HepG2 (cell line): ENCODE results near the gene CRAMP1. TPM values are rescaled to one million over a fixed set of nuclear protein-coding genes. Genes with fewer than 3 reads are reported as not detected.

Experiments used
- ARID4A ChIP-seq: sonication (generic); formaldehyde crosslinking; IDR thresholded peaks from 2 replicates; pipeline ENCODE4 v1.5.0; 2020; ENCODE audit warnings: mild to moderate bottlenecking, missing genetic modification reagents, borderline replicate concordance
- BCL6 ChIP-seq: IDR thresholded peaks from 2 replicates; pipeline ENCODE4 v1.6.1; 2016; ENCODE audit warnings: missing genetic modification reagents, missing compliant biosample characterization
- CREB1 ChIP-seq, 2 experiments: fragments of 450-650 bp in 1 of 2; IDR thresholded peaks; 2 replicates each; pipeline ENCODE4 v1.6.1; 2016 to 2017; ENCODE audit warnings: control low read depth in 1 of 2, mild to moderate bottlenecking in 1 of 2, missing compliant biosample characterization in 1 of 2, missing genetic modification characterization in 1 of 2
- HIVEP1 ChIP-seq: sonication (generic); formaldehyde crosslinking; IDR thresholded peaks from 2 replicates; pipeline ENCODE4 v1.4.0; 2020; ENCODE audit warnings: mild to moderate bottlenecking, missing genetic modification reagents
- LRRFIP1 ChIP-seq: sonication (generic); formaldehyde crosslinking; conservative IDR thresholded peaks from 2 replicates; pipeline ENCODE4 v1.4.0; 2020; ENCODE audit warnings: missing genetic modification reagents
- NRL ChIP-seq: sonication (generic); formaldehyde crosslinking; IDR thresholded peaks from 2 replicates; pipeline ENCODE4 v1.5.0; 2020; ENCODE audit warnings: missing genetic modification reagents, mild to moderate bottlenecking, moderate library complexity, borderline replicate concordance
- PAXIP1 ChIP-seq: sonication (generic); formaldehyde crosslinking; conservative IDR thresholded peaks from 2 replicates; pipeline ENCODE4 v1.4.0; 2020; ENCODE audit warnings: mild to moderate bottlenecking, missing genetic modification reagents, moderate library complexity
- POLR2A ChIP-seq, 2 experiments: IDR thresholded peaks; 2 replicates each; pipeline ENCODE4 v1.6.1; 2011; ENCODE audit warnings: low read depth in 2 of 2, low read length in 2 of 2, mild to moderate bottlenecking in 1 of 2, moderate library complexity in 1 of 2; ENCODE audit not compliant: insufficient read depth in 1 of 2
- RELA ChIP-seq: sonication (generic); formaldehyde crosslinking; IDR thresholded peaks from 2 replicates; pipeline ENCODE4 v1.4.0; 2020; ENCODE audit warnings: missing genetic modification reagents
- TCF7L2 ChIP-seq: IDR thresholded peaks from 2 replicates; pipeline ENCODE4 v1.6.1; 2011; ENCODE audit warnings: mild to moderate bottlenecking, low read depth, low read length, moderate library complexity
- THRA ChIP-seq: sonication (generic); formaldehyde crosslinking; IDR thresholded peaks from 2 replicates; pipeline ENCODE4 v1.4.0; 2020; ENCODE audit warnings: missing genetic modification reagents, borderline replicate concordance
- ZNF543 ChIP-seq: sonication (generic); formaldehyde crosslinking; IDR thresholded peaks from 2 replicates; pipeline ENCODE4 v1.4.0; 2020; ENCODE audit warnings: mild to moderate bottlenecking, missing genetic modification reagents
- ZNF569 ChIP-seq: sonication (generic); formaldehyde crosslinking; IDR thresholded peaks from 2 replicates; pipeline ENCODE4 v1.5.0; 2020; ENCODE audit warnings: mild to moderate bottlenecking, missing genetic modification reagents, moderate library complexity, borderline replicate concordance
- ZNF749 ChIP-seq: sonication (generic); formaldehyde crosslinking; IDR thresholded peaks from 2 replicates; pipeline ENCODE4 v1.8.0; 2022; ENCODE audit warnings: mild to moderate bottlenecking, missing genetic modification reagents, moderate library complexity, borderline replicate concordance
- ZNF75D ChIP-seq: sonication (generic); formaldehyde crosslinking; IDR thresholded peaks from 2 replicates; pipeline ENCODE4 v1.8.1; 2023; ENCODE audit warnings: missing genetic modification reagents, mild to moderate bottlenecking, borderline replicate concordance
- ZNF879 ChIP-seq: sonication (generic); formaldehyde crosslinking; IDR thresholded peaks from 2 replicates; pipeline ENCODE4 v1.8.1; 2023; ENCODE audit warnings: missing genetic modification reagents
- ZSCAN20 ChIP-seq: sonication (generic); formaldehyde crosslinking; IDR thresholded peaks from 2 replicates; pipeline ENCODE4 v1.4.0; 2020; ENCODE audit warnings: missing genetic modification reagents, mild to moderate bottlenecking, borderline replicate concordance
- polyA plus RNA-seq, 8 experiments: library from polyadenylated mRNA; depleted of rRNA in 3 of 8; stranded (reverse) in 7 of 8; unstranded in 1 of 8; fragments of >200 nt; fragmentation: Illumina TruSeq in 4 of 8; extraction: Trizol in 4 of 8; gene quantifications; 2 replicates each; pipeline versions ENCODE4 v1.2.1 to v1.2.3, GENCODE V29; 2011 to 2016; ENCODE audit warnings: low read depth in 4 of 8, missing spikeins in 1 of 8, mixed read lengths in 1 of 8; ENCODE audit not compliant: insufficient read depth in 1 of 8
- total RNA-seq, 5 experiments: library from RNA; depleted of rRNA; stranded (reverse); fragments of >200 nt; fragmentation: Illumina TruSeq; extraction: Trizol; gene quantifications; 2 replicates each; pipeline ENCODE4 v1.2.3, GENCODE V29; 2016; ENCODE audit warnings: low read depth in 1 of 5

Gene CRAMP1
- total and polyA plus RNA-seq, 2 of the 13 experiments (the other 11 are each of a cell fraction or from before 2014, with no cell fraction given) = 6.8 to 9.7 TPM

- TF ChIP-seq CREB1 (IDR thresholded peaks at IDR 0.05) (peak; percentile 99), CREB1 (CRISPR knock-in tag; IDR thresholded peaks at IDR 0.05) (peak; percentile 68), HIVEP1 (no peak), ZSCAN20 (CRISPR knock-in tag) (peak; percentile 53; the same call in 1 of the 2 replicates), ZNF569 (CRISPR knock-in tag) (no peak), RELA (CRISPR knock-in tag) (no peak), LRRFIP1 (no peak), NRL (CRISPR knock-in tag) (peak; percentile 17; the same call in 1 of the 2 replicates), THRA (0 out of 2 replicates have a peak, but pooled peaks have one; percentile 44), PAXIP1 (CRISPR knock-in tag) (peak; percentile 58), ARID4A (CRISPR knock-in tag) (peak; percentile 89), ZNF75D (CRISPR knock-in tag) (no peak), ZNF749 (CRISPR knock-in tag) (peak; percentile 67; the same call in 1 of the 2 replicates), POLR2A (IDR thresholded peaks at IDR 0.05; ENCODE audit: insufficient read depth in 1 of 2, low read depth in 2 of 2, low read length in 2 of 2) (peak; percentile 87 to 99), BCL6 (no peak), ZNF879 (CRISPR knock-in tag) (no peak), TCF7L2 (no peak), ZNF543 (CRISPR knock-in tag) (0 out of 2 replicates have a peak, but pooled peaks have one; percentile 52)
These were observed 93.7 kb downstream of the CRAMP1 start, which contains the start of gene MAPK8IP3 (continued) for GRCh38 chr16:1705688-1706385.
